BJ (cell line): Measurements from ENCODE around the gene FARP1. TPM values are rescaled to one million over a fixed set of nuclear protein-coding genes. Genes with fewer than 3 reads are reported as not detected.

Experiments used
- CTCF ChIA-PET: fragments of 350-600 bp; formaldehyde crosslinking; extraction: SDS; loops from one replicate; lab custom pipeline; 2021; ENCODE audit warnings: antibody characterized with exemption, inconsistent platforms; lab: Yijun Ruan, JAX
- POLR2A ChIA-PET: fragments of 300-600 bp; sonication (Branson Sonifier 250); formaldehyde crosslinking; extraction: SDS; loops from one replicate; lab custom pipeline; 2021; ENCODE audit warnings: antibody characterized with exemption; lab: Charles Lee
- DNase-seq: peaks from one replicate; pipeline ENCODE4 v3.0.0-alpha.2; 2011; ENCODE audit warnings: low read depth
- H3K27me3 ChIP-seq: 2 replicates; pipeline ENCODE4 v1.6.0; 2011; ENCODE audit warnings: low read length; ENCODE audit not compliant: control insufficient read depth, insufficient read depth
- H3K36me3 ChIP-seq: 2 replicates; pipeline ENCODE4 v1.5.1; 2011; ENCODE audit warnings: low read length; ENCODE audit not compliant: control insufficient read depth, insufficient read depth
- H3K4me3 ChIP-seq: 2 replicates; pipeline ENCODE4 v1.5.1; 2011; ENCODE audit warnings: low read depth, mild to moderate bottlenecking, control low read depth, low read length
- CTCF ChIP-seq: IDR thresholded peaks from 2 replicates; pipeline ENCODE4 v1.5.1; 2011; ENCODE audit warnings: low read depth, mild to moderate bottlenecking, control low read depth, inconsistent platforms, low read length, moderate library complexity; ENCODE audit not compliant: insufficient read depth
- polyA plus RNA-seq: library from polyadenylated mRNA; depleted of rRNA; stranded (reverse); fragments of >200 nt; gene quantifications from 2 replicates; pipeline ENCODE4 v1.2.3, GENCODE V29; 2011

Gene FARP1
- polyA plus RNA-seq, 1 experiment = 64.0 TPM

DNA sequence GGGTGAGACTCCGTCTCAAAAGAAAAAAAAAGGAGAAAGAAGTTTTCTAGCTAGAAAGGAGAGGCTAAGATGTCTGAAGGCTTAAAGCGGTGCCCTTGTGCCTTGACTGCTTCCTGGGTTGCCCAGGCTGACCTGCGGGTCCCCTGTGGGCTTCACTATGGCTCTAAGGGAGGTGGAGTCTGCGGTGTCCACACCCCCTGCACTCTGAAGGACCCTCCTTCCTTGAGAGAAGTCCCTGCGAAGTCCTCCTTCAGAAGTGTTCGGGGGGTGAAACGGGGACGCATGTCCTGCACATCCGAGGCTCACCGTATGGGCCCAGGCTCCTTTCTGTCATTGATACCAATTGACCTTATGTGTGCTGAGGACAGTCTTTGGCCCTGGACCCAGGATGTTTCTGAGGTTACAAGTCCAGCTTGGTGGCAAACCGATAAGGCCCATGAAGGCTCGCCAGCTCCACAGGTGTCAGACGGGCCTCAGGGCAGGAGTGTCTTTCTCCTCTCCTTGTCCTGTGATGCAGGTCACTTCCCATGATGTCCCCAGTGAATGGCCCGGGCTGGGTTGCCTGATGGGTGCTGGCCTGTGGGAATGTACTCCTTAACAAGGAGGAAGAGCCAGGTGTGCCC, 45.8 kb downstream of the FARP1 start:
- DNase-seq = no peak
- Histone ChIP-seq H3K4me3 (no peak overlapping the region), H3K27me3 (no peaks in the 10 kb centered on the region), H3K36me3 (no peaks in the 10 kb centered on the region)
- POLR2A ChIA-PET = no interaction called here
- CTCF ChIA-PET = interaction anchor here (0.8 to 3.0 kb wide), 2 partner anchors 10 to 14 kb away, joined by 4 to 7 read pairs; no protein-coding TSS in a partner anchor
- TF ChIP-seq CTCF = no peak

DNA sequence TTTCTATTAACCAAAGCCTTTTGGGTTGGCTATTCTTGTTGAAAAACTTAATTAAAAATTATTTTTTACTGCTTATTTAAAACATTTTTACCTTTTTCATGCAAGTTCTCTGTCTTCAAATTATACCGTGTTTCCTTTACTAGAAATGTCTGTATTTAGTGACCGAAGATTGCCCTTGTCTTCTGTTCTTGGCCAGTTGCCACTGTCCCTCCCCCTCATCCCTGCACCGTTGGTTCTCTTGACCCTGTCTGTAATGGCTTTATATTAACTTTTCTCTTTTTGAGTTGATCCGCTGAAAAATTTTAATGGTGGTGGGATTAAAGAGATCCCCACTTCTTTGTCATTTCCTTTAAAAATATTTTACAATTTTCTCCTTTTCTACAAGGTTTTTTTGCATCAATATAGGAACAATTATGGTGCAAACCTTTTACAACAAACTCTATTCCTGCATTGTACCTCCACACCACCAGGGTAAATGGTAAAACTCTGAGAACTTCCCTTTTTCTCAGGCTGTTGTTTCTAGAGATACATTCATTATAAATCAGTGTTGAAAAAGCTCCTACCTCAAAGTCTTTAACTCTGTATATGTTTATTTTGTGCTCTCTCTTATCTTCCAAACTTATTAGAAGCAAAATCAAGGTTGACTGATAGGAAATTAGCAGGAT, 47.1 kb downstream of the FARP1 start:
- Histone ChIP-seq H3K36me3 (no peaks in the 10 kb centered on the region), H3K27me3 (no peaks in the 10 kb centered on the region), H3K4me3 (no peak overlapping the region)
- ChIA-PET POLR2A (no interaction called here), CTCF (interaction anchor here (0.8 to 1.9 kb wide), 3 partner anchors 12 to 15 kb away, joined by 4 to 7 read pairs (median 5); no protein-coding TSS in a partner anchor)
- TF ChIP-seq CTCF = no peak
- DNase-seq = no peak

DNA sequence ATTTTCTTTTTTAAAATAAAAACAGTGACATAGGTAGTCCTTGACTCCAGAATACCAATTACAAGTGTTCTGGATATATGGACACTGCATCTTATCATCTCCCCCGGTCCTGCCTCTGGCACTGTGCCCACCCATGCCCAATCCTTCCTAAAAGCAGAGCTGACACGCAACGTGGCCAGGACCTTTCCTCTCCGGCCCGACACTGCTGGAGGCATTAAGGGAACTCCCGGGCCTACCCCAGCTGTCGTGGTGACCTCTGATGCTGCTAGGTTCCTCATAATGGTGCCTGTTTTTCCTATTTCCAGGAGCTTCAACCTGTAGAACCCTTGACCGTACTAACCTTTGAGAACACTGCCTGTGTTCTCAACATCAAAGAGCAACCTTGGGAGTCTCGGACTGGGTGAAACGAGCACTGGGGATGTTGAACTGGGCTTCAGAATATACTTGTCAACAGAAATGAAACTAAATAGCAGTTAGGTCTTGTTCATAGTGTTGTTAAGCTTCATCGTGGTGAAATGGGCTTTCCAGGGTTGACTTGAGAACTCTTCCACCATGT, 48.1 kb downstream of the FARP1 start:
- DNase-seq = no peak
- POLR2A ChIA-PET = no interaction called here
- Histone ChIP-seq H3K27me3 (no peaks in the 10 kb centered on the region), H3K36me3 (no peaks in the 10 kb centered on the region), H3K4me3 (no peak overlapping the region)
- CTCF ChIA-PET = interaction anchor here (1.6 to 1.9 kb wide), 2 partner anchors 11 to 14 kb away, joined by 5 to 7 read pairs; no protein-coding TSS in a partner anchor
- no peak for TF ChIP-seq CTCF

- ChIA-PET CTCF (no interaction called here), POLR2A (no interaction called here)
- H3K27me3 ChIP-seq = no peaks in the 10 kb centered on the region
- no peak for DNase-seq
- H3K36me3 ChIP-seq = no peaks in the 10 kb centered on the region
- no peak for TF ChIP-seq CTCF
- H3K4me3 ChIP-seq = no peak overlapping the region
Observed at GRCh38 chr13:98192008-98192407, 49.1 kb downstream of the FARP1 start.

- no peak for TF ChIP-seq CTCF
- no peaks in the 10 kb centered on the region for H3K36me3 ChIP-seq
- ChIA-PET CTCF (no interaction called here), POLR2A (no interaction called here)
- no peak for DNase-seq
- no peak overlapping the region for H3K4me3 ChIP-seq
- H3K27me3 ChIP-seq = no peaks in the 10 kb centered on the region
Observed at GRCh38 chr13:98195054-98195791, 52.3 kb downstream of the FARP1 start.
